Ovary (tissue), 3 donors: ENCODE data around the gene CFB.
"Not testable (repeated sequence)": the region's sequence is repeated elsewhere in the genome, so short reads cannot be mapped to it uniquely, and the experiment has no call there.

Source experiments
- EP300 ChIP-seq: sonication (generic); formaldehyde crosslinking; IDR thresholded peaks from one replicate; pipeline ENCODE4 v1.6.1; 2017; ENCODE audit warnings: antibody characterized with exemption
- POLR2A ChIP-seq: fragments of 450-650 bp; IDR thresholded peaks from one replicate; pipeline ENCODE4 v1.6.1; 2017; ENCODE audit warnings: antibody characterized with exemption, mild to moderate bottlenecking, moderate library complexity
- TF ChIP-seq, protein P1 (sequence below), 3 donors: fragments of 450-650 bp in 2 of 3; fragments of 200-600 bp in 1 of 3; IDR thresholded peaks; one replicate each; pipeline versions ENCODE4 v1.5.1 to v1.8.0; 2016 to 2022; ENCODE audit warnings: antibody characterized with exemption in 3 of 3, mild to moderate bottlenecking in 1 of 3
- donor health status: DM: no; HTN: no; CAD: no.

DNA sequence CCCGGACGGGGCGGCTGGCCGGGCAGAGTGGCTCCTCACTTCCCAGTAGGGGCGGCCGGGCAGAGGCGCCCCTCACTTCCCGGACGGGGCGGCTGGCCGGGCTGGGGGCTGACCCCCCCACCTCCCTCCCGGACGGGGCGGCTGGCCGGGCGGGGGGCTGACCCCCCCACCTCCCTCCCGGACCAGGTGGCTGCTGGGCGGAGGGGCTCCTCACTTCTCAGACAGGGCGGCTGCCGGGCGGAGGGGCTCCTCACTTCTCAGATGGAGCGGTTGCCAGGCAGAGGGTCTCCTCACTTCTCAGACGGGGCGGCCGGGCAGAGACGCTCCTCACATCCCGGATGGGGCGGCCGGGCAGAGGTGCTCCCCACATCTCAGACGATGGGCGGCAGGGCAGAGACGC lies 13.8 kb upstream of the CFB start:
- TF ChIP-seq, protein P1, sequence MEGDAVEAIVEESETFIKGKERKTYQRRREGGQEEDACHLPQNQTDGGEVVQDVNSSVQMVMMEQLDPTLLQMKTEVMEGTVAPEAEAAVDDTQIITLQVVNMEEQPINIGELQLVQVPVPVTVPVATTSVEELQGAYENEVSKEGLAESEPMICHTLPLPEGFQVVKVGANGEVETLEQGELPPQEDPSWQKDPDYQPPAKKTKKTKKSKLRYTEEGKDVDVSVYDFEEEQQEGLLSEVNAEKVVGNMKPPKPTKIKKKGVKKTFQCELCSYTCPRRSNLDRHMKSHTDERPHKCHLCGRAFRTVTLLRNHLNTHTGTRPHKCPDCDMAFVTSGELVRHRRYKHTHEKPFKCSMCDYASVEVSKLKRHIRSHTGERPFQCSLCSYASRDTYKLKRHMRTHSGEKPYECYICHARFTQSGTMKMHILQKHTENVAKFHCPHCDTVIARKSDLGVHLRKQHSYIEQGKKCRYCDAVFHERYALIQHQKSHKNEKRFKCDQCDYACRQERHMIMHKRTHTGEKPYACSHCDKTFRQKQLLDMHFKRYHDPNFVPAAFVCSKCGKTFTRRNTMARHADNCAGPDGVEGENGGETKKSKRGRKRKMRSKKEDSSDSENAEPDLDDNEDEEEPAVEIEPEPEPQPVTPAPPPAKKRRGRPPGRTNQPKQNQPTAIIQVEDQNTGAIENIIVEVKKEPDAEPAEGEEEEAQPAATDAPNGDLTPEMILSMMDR (IDR thresholded peaks at IDR 0.05) = not testable (repeated sequence)
- not testable (repeated sequence) for TF ChIP-seq POLR2A, EP300
